Loucy (cell line): ENCODE measurements around the gene ALPG.
"Not testable (repeated sequence)": the region's sequence is repeated elsewhere in the genome, so short reads cannot be mapped to it uniquely, and the experiment has no call there.

Experiments used
- H2AFZ ChIP-seq: fragments of 200-600 bp; sonication (generic); 2 replicates; pipeline ENCODE4 v1.6.0; 2016; ENCODE audit warnings: antibody characterized with exemption, mild to moderate bottlenecking, low read length, moderate library complexity
- H3F3A ChIP-seq: fragments of 200-600 bp; 2 replicates; pipeline ENCODE4 v1.6.0; 2016; ENCODE audit warnings: antibody characterized with exemption, low read depth, mild to moderate bottlenecking
- H3K27me3 ChIP-seq: fragments of 200-600 bp; sonication (generic); 2 replicates; pipeline ENCODE4 v1.6.1; 2014; ENCODE audit warnings: low read length, mild to moderate bottlenecking; ENCODE audit not compliant: insufficient read depth, poor library complexity, severe bottlenecking
- H3K36me3 ChIP-seq: fragments of 200-600 bp; sonication (generic); 2 replicates; pipeline ENCODE4 v1.6.1; 2016; ENCODE audit warnings: low read length; ENCODE audit not compliant: insufficient read depth
- H3K4me1 ChIP-seq: fragments of 200-600 bp; sonication (generic); 2 replicates; pipeline ENCODE4 v1.5.1; 2014; ENCODE audit warnings: low read length, mild to moderate bottlenecking; ENCODE audit not compliant: insufficient read depth, poor library complexity, severe bottlenecking
- H3K4me2 ChIP-seq: fragments of 200-600 bp; sonication (generic); 2 replicates; pipeline ENCODE4 v1.6.0; 2014; ENCODE audit warnings: antibody characterized with exemption, low read length, low read depth, mild to moderate bottlenecking; ENCODE audit not compliant: poor library complexity, severe bottlenecking
- H3K4me3 ChIP-seq: fragments of 200-600 bp; sonication (generic); 2 replicates; pipeline ENCODE4 v1.5.1; 2014; ENCODE audit warnings: low read length, mild to moderate bottlenecking, mixed read lengths; ENCODE audit not compliant: poor library complexity, severe bottlenecking
- H3K79me2 ChIP-seq: fragments of 200-600 bp; sonication (generic); 2 replicates; pipeline ENCODE4 v1.6.1; 2014; ENCODE audit warnings: low read length; ENCODE audit not compliant: insufficient read depth
- H3K9ac ChIP-seq: fragments of 200-600 bp; sonication (generic); 2 replicates; pipeline ENCODE4 v1.6.0; 2014; ENCODE audit warnings: mild to moderate bottlenecking, low read depth, low read length, moderate library complexity; ENCODE audit not compliant: poor library complexity, severe bottlenecking
- H3K9me2 ChIP-seq: fragments of 200-600 bp; sonication (generic); replicated peaks from 2 replicates; pipeline ENCODE4 v1.6.1; 2016; ENCODE audit warnings: low read depth, low read length, mixed read lengths
- H3K9me3 ChIP-seq: fragments of 200-600 bp; sonication (generic); 2 replicates; pipeline ENCODE4 v1.6.1; 2014; ENCODE audit warnings: mild to moderate bottlenecking, antibody characterized with exemption, low read length, low read depth; ENCODE audit not compliant: insufficient read depth
- H4K20me1 ChIP-seq: fragments of 200-600 bp; sonication (generic); 2 replicates; pipeline ENCODE4 v1.6.0; 2014; ENCODE audit warnings: antibody characterized with exemption, low read length, mild to moderate bottlenecking; ENCODE audit not compliant: insufficient read depth, poor library complexity, severe bottlenecking
- EZH2phosphoT487 ChIP-seq: fragments of 200-600 bp; IDR thresholded peaks from 2 replicates; pipeline ENCODE4 v1.6.1; 2018; ENCODE audit warnings: antibody characterized with exemption, mild to moderate bottlenecking, moderate library complexity, borderline replicate concordance
- TF ChIP-seq, protein P1 (sequence below): fragments of 200-600 bp; sonication (generic); conservative IDR thresholded peaks from 2 replicates; pipeline ENCODE4 v1.5.1; 2014; ENCODE audit warnings: mild to moderate bottlenecking, antibody characterized with exemption, low read length

ALPG gene

DNA sequence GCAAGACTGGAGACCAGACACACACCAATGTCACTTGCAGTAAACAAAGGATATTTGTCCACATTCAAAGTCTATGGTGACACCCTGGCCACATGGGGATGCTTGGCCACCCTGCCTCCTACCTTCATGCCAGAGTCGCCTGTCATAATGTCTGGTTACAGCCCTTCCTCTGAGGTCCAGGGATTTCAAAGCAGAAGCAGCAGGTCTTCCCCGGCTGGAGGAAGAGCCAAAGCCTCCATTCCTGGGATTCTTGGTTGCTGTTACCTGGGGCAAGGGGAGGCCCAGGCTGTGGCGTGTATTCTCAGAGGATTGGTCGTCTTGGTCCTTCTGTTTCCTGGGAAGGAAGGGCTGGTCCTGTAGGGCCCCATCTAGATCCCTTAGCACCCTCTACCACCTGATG lies 30.4 kb upstream of the ALPG start:
- Histone ChIP-seq H3K4me3 (no peak overlapping the region), H3K79me2 (no peaks in the 10 kb centered on the region), H4K20me1 (no peaks in the 10 kb centered on the region), H3K9ac (no peak overlapping the region), H3K27me3 (no peaks in the 10 kb centered on the region), H2AFZ (no peak overlapping the region), H3F3A (no peaks in the 10 kb centered on the region), H3K9me2 (no peaks in the 10 kb centered on the region), H3K9me3 (no peaks in the 10 kb centered on the region), H3K4me1 (no peaks in the 10 kb centered on the region), H3K4me2 (no peak overlapping the region), H3K36me3 (no peaks in the 10 kb centered on the region)
- TF ChIP-seq, protein P1, sequence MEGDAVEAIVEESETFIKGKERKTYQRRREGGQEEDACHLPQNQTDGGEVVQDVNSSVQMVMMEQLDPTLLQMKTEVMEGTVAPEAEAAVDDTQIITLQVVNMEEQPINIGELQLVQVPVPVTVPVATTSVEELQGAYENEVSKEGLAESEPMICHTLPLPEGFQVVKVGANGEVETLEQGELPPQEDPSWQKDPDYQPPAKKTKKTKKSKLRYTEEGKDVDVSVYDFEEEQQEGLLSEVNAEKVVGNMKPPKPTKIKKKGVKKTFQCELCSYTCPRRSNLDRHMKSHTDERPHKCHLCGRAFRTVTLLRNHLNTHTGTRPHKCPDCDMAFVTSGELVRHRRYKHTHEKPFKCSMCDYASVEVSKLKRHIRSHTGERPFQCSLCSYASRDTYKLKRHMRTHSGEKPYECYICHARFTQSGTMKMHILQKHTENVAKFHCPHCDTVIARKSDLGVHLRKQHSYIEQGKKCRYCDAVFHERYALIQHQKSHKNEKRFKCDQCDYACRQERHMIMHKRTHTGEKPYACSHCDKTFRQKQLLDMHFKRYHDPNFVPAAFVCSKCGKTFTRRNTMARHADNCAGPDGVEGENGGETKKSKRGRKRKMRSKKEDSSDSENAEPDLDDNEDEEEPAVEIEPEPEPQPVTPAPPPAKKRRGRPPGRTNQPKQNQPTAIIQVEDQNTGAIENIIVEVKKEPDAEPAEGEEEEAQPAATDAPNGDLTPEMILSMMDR = no peak
- TF ChIP-seq EZH2phosphoT487 = no peak

DNA sequence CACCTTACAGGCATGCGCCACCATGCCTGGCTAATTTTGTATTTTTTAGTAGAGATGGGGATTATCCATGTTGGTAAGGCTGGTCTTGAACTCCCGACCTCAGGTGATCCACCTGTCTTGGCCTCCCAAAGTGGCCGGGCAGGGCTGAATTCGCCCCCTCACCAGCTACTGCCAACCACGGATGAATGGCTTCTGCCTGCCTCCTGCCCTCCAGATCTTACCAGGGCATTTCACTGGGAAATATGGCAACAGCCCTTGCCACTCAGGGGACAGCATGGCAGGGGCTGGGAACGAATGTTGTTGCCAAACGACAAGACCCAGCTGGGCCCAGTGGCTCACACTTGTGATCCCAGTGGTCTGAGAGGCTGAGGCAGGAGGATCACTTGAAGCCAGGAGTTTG lies 29.9 kb upstream of the ALPG start:
- no peak for TF ChIP-seq EZH2phosphoT487
- H3K9me3 ChIP-seq = no peaks in the 10 kb centered on the region
- no peak overlapping the region for H3K9ac ChIP-seq
- no peak overlapping the region for H2AFZ ChIP-seq
- no peaks in the 10 kb centered on the region for H3K9me2 ChIP-seq
- no peaks in the 10 kb centered on the region for H4K20me1 ChIP-seq
- H3F3A ChIP-seq = no peaks in the 10 kb centered on the region
- no peak overlapping the region for H3K4me2 ChIP-seq
- no peaks in the 10 kb centered on the region for H3K36me3 ChIP-seq
- no peaks in the 10 kb centered on the region for H3K79me2 ChIP-seq
- H3K4me1 ChIP-seq = no peaks in the 10 kb centered on the region
- H3K4me3 ChIP-seq = no peak overlapping the region
- H3K27me3 ChIP-seq = no peaks in the 10 kb centered on the region

DNA sequence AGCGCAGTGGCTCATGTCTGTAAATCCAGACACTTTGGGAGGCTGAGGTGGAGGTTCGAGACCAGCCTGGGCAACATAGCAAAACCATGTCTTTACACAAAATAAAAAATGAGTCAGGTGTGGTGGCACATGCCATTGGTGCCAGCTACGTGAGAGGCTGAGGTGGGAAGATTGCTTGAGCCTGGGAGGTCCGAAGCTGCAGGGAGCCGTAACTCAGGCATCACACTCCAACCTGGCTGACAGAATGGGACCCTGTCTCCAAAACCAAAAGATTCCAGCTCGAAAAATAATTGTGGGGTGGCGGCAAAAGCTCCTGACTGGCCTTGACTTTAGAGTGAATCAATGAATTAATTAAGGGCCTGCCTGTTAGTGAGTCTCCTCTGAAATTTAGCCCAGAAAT lies 29.3 kb upstream of the ALPG start:
- TF ChIP-seq, protein P1 = no peak
- no peak for TF ChIP-seq EZH2phosphoT487
- H3K27me3 ChIP-seq = no peaks in the 10 kb centered on the region
- no peak overlapping the region for H3K9ac ChIP-seq
- H3K36me3 ChIP-seq = no peaks in the 10 kb centered on the region
- no peaks in the 10 kb centered on the region for H3K9me3 ChIP-seq
- H4K20me1 ChIP-seq = no peaks in the 10 kb centered on the region
- no peaks in the 10 kb centered on the region for H3K79me2 ChIP-seq
- H3K4me3 ChIP-seq = no peak overlapping the region
- no peak overlapping the region for H3K4me2 ChIP-seq
- no peaks in the 10 kb centered on the region for H3K4me1 ChIP-seq
- no peaks in the 10 kb centered on the region for H3F3A ChIP-seq
- no peaks in the 10 kb centered on the region for H3K9me2 ChIP-seq
- H2AFZ ChIP-seq = no peak overlapping the region

DNA sequence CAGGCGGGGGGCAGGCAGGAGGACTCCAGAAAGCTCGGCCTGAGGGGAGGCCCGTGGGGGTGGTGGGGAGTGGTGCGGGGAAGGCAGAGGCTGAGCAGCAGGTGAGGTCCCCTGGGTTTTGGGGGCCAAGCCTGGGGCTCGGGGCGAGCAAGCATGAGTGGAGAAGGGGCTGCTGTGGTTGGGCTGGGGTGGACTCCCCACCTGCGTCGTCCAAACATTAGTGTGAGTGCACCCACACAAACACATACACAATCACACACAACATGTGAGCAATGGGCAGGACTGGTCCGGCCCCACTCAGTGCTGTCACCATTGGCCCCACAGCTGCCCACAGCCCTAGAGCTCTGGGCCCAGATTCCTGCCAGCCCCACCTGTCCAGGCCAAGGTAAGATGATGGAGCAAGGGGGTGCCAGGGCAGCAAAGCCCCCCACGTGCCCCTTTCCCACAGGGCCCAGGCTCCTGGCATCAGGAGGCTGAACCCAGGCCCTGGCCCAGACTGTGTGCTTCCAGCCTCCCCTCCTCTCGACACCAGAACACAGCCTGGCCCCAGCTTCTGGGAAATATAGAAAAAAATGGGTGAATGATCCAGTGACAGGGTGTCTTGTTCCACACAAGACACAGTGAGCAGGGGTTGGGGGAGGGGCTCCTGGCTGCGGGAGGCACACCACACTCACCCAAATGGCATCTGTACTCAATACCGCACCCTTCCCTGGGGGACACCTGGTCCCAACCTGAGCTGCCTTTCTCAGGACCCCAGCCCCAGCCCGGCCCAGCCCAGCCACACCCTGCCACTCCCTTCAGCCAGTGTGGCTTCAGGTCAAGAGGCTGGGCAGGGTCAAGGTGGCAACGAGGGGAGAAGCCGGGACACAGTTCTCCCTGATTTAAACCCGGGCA lies 28.6 kb upstream of the ALPG start:
- no peaks in the 10 kb centered on the region for H3K79me2 ChIP-seq
- H3F3A ChIP-seq = no peaks in the 10 kb centered on the region
- no peak for TF ChIP-seq EZH2phosphoT487
- TF ChIP-seq, protein P1 = no peak
- H3K27me3 ChIP-seq = no peaks in the 10 kb centered on the region
- no peaks in the 10 kb centered on the region for H3K36me3 ChIP-seq
- no peaks in the 10 kb centered on the region for H3K9me2 ChIP-seq
- no peak overlapping the region for H3K4me2 ChIP-seq
- H4K20me1 ChIP-seq = no peaks in the 10 kb centered on the region
- H3K4me1 ChIP-seq = no peaks in the 10 kb centered on the region
- H3K4me3 ChIP-seq = no peak overlapping the region
- no peak overlapping the region for H2AFZ ChIP-seq
- H3K9me3 ChIP-seq = no peaks in the 10 kb centered on the region
- no peak overlapping the region for H3K9ac ChIP-seq

DNA sequence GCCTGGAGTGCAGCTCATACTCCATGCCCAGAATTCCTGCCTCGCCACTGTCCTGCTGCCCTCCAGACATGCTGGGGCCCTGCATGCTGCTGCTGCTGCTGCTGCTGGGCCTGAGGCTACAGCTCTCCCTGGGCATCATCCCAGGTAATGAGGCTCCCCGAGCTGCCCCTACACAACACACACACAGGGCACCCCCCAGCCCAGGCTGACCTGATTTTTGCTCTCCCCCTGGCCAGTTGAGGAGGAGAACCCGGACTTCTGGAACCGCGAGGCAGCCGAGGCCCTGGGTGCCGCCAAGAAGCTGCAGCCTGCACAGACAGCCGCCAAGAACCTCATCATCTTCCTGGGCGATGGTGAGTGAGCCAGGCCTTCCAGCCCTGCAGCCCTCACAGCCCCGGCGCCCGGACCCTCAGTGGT lies 27.9 kb upstream of the ALPG start, which contains the start of gene ALPP:
Gene ALPP, plus strand, starts transcription at position 17 of the 417 bp plus-strand sequence. Its CDS starts 52 bp downstream, at position 69.
- H3K4me2 ChIP-seq, H3K9ac ChIP-seq, H3K4me3 ChIP-seq, H3K27me3 ChIP-seq, H3F3A ChIP-seq, H3K9me2 ChIP-seq, H4K20me1 ChIP-seq, H3K4me1 ChIP-seq, H3K79me2 ChIP-seq, H3K36me3 ChIP-seq, H2AFZ ChIP-seq, H3K9me3 ChIP-seq: not testable (repeated sequence)
